NCI-H2171 treated with DMSO at 0.1 percent for 48 hours (cell line): ENCODE measurements around the gene TRAPPC2B.

ENCODE experiments used
- DNase-seq: peaks from one replicate; lab custom pipeline; 2025; lab: John Stamatoyannopoulos, UW

TRAPPC2B gene

GRCh38 chr19:57362997-57363687, at the start of gene TRAPPC2B, which contains the start of gene ZNF547:
TRAPPC2B (plus strand) TSS chr19:57363551; CDS start chr19:57364834, 1,283 bp downstream.
ZNF547 (plus strand) TSS chr19:57363551; CDS start chr19:57368556, 5,005 bp downstream.
- DNase-seq: peak; percentile 98

- DNase-seq: no peak
These were observed 49.2 kb upstream of the TRAPPC2B start for GRCh38 chr19:57314146-57314545.

GRCh38 chr19:57317503-57317902, 45.8 kb upstream of the TRAPPC2B start:
- DNase-seq: no peak

DNA sequence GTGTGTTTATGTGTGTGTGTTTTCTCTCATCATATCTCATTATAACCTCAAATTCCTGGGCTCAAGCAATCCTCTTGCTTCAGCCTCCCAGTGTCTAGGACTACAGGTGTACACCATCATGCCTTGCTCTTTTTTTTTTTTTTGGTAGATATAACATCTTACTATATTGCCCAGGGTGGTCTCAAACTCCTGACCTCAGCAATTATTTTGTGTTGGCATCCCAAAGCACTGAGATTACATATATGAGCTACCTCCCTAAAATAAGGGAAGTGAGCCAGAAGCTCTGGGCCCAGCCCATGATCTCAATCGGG, 43.5 kb upstream of the TRAPPC2B start:
- no peak for DNase-seq

GRCh38 chr19:57320180-57321084, 42.9 kb upstream of the TRAPPC2B start, which contains the start of gene ZNF543:
ZNF543 (plus strand) TSS chr19:57320472; CDS start chr19:57320854, 382 bp downstream.
- peak; percentile 93 for DNase-seq

- DNase-seq: no peak
These were observed 42.2 kb upstream of the TRAPPC2B start for GRCh38 chr19:57321116-57321515.

DNA sequence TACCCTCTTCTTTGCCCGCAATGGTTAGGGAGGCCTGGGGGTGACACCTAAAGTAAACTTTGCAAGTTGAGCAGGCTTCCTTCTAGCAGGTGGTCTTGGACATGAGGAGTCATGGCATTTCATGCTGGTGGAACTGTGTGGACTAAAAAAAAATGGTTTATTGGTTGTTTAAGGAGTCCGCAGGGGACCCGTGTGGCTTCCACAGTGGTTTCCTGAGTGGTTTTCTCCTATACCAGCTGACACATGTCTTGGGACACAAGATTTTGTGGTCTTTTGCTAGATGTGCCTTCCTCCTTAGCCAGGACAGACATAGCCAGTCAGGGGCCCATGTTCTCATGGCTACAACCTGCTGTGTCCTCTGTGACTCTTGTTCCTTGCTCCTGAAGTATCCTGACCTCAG, 41.6 kb upstream of the TRAPPC2B start:
- DNase-seq: no peak

DNA sequence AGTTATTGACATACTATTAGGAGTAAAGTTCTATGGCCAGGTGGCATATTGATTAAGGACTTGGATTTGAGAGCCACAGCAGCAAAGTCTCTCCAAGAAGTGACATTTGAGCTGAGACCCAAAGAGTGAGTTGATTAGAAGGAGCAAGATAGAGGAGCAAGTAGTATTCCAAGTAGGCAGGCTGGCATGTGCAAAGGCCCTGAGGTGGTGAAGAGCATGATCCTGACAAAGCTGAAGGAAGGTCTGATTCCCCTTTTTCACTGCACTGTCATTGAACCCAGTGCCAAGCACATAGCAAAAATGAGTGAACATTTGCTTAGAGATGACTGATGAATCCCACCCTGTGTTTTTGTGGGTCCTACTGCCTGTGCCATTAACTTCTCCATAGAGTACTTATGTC, 38.4 kb upstream of the TRAPPC2B start:
- DNase-seq: no peak

GRCh38 chr19:57327993-57328392, 35.4 kb upstream of the TRAPPC2B start:
- no peak for DNase-seq

DNA sequence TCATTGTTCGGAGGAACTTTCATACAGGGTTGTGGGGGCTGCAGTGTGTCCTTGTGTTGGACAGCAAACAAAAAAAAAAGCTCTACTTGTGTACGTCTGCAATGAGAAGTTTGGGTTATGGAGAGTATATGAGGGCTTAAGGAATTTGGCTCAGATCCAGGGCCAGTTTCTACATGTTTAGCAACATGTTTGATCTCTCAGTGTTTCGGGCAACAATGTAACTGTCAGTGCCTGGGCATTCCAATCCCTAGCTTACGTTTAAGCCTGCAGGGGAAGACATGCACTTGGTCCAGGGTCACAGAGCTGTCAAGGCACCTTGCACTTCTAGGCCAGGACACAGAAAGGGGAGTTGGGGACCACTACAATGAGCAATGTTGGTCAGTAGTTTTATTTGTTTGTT, 29.2 kb upstream of the TRAPPC2B start:
- DNase-seq: no peak

DNA sequence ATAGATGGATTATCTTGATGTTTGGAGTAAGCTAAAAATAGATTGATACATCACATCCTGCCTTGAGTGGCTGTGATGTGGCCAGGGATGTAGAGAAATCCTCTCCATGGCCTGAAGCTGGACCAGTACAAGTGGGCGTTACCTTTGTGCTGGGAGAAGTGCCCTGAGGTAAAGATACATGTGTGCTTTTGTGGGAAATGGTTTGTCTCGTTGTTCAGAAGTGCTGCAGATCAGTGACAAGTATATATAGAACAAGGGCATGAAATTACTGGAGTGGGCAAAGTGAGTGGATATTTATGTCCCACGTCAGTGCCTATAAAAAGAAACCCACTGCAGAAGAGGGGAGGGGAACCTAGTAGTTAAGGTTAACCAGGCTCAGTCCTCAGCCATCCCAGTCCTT, 24.5 kb upstream of the TRAPPC2B start:
- no peak for DNase-seq

- no peak for DNase-seq
These were observed 20.8 kb upstream of the TRAPPC2B start for GRCh38 chr19:57342582-57342981.

GRCh38 chr19:57348136-57348535, 15.2 kb upstream of the TRAPPC2B start:
- no peak for DNase-seq

- DNase-seq: peak; percentile 95
These were observed 12.2 kb upstream of the TRAPPC2B start, which contains the start of gene ZNF304 for GRCh38 chr19:57350877-57351805. ZNF304 (plus strand) TSS chr19:57351271; CDS start chr19:57351665, 394 bp downstream.

DNA sequence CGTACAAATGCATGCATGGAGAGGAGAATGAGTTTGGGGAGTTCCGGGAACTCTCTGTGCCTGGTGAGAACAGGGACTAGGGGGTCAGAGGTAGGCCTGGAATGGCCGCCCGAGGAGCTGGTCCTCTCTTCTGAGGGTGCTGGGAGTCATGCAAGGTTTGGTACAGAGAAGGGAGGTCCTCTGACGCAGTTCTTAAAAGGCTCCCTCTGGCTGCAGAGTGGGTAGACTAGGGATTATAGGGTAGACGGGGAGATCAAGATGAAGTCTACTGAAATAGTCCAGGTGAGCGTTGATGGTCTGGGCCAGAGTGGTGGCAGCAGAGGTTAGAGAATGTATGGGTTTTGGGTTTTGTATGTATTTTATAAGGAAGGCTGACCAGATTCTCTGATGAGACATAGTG, 11.5 kb upstream of the TRAPPC2B start:
- DNase-seq: no peak

GRCh38 chr19:57355916-57356315, 7.4 kb upstream of the TRAPPC2B start:
- no peak for DNase-seq

DNA sequence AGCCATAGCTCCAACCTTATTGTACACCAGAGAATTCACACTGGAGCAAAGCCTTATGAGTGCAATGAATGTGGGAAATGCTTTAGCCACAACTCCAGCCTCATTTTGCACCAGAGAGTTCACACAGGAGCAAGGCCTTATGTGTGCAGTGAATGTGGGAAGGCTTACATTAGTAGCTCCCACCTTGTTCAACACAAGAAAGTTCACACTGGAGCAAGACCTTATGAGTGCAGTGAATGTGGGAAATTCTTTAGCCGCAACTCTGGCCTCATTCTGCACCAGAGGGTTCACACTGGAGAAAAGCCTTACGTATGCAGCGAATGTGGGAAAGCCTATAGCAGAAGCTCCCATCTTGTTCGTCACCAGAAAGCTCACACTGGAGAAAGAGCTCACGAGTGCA, 5.9 kb upstream of the TRAPPC2B start:
- DNase-seq: no peak

DNA sequence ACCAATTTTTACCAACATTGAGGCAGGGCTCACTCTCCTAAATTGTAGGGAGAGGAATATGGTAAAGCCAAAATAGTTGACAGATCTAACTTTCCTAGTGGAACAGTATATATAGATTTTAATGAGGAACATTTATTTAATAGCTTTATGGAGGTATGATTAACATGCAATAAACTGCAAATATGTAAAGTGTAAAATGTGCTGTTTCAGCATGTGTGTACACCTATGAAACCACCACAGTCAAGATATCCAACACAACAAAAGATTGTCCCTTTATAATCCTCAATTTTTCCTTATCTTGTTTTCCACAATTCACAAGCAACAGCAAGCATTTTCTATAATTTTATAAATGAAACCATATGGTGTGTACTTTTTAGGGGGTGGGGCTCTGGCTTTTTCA, 4.1 kb upstream of the TRAPPC2B start:
- no peak for DNase-seq

DNA sequence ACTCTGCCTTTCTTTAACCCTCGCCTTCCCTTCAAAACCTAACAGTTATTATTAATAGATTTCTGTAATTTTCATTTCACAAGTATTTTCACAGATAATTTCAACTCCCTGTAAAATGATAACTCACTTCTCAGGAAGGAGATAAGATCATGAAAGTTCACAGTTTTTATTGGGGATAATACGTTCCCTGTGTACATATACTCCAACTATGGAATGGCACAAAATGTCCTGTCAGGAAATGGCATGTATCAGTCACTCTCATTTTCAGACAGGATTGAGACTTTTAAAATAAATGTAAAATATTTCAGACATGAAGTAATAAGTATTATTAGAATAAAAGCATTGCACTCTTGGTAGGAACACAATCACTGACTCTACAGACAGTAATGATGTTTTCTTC, 932 bp upstream of the TRAPPC2B start:
- DNase-seq: no peak

DNA sequence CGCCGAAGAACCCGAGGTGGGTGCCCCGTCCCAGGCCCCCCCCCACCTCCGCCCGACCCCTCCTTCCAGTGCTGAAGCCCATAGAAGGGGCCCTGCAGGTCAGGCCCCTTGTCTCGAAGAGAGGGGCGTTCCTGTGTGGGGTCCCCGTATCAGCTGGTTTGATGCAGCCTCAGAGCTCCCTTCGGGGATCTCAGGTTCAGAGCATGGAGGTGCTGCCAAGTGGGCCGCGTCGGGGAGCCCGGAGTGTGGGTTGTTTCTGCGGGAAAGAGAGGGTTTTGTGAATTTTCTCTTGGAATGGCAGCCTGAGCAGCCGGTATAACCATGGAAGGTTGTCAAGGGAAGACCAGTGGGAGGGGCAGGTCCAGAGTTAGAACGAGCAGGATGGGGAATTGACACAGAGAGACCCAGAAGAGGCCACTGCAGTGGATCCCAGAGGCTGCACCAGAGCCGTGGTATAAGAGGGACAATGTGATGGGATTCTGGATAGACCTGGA, 384 bp downstream of the TRAPPC2B start:
- DNase-seq: no peak

DNA sequence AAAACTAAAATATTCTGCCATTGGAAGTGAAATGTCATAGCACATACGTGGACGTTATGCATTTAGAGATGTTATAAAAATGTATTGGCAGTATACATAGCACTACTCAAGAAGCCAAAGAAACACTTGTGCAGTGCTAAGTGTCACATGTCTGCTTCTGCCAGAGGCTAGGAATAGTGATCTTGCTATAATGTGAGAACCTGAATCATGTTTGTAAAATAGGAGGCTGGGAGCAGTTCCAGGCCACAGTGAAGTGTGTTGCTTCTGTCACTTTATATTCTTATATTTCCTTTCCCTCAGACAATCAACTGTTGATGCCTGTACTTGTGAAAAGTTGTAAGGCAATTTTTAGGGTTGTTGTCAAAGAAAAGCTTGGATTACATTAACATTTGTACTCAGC, 3.4 kb downstream of the TRAPPC2B start:
- DNase-seq: no peak

DNA sequence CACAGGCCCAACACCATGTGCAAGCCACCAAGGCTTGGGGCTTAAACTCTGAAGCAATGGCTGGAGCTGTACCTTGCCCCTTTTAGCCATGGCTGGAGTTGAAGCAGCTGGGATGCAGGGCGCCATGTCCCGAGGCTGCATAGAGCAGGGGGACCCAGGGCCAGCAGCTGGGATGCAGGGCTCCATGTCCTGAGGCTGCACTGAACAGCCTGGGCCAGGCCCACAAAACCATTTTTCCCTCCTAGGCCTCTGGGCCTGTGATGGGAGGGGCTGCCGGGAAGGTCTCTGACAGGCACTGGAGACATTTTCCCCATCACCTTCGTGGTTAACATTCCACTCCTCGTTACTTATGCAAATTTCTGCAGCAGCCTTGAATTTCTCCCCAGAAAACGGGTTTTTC, 10.8 kb downstream of the TRAPPC2B start:
- DNase-seq: no peak
